H9 (cell line): ENCODE data around the gene ANKRD35. TPM values are rescaled to one million over a fixed set of nuclear protein-coding genes. Genes with fewer than 3 reads are reported as not detected.
A peak's percentile ranks its signal among the peaks of the same experiment; 100 is the strongest.

ENCODE experiments used
- DNase-seq: peaks from one replicate; pipeline ENCODE4 v3.0.0-alpha.2; 2017
- H2AFZ ChIP-seq: one replicate; pipeline ENCODE4 v1.6.1; 2013; ENCODE audit warnings: mild to moderate bottlenecking, low read length, control low read depth, moderate library complexity
- H2AK5ac ChIP-seq: 2 replicates; pipeline ENCODE4 v1.6.1; 2013; ENCODE audit warnings: low read length, control low read depth, mixed read lengths; ENCODE audit not compliant: insufficient read length
- H2BK120ac ChIP-seq: one replicate; pipeline ENCODE4 v1.6.1; 2013; ENCODE audit warnings: low read depth, mild to moderate bottlenecking, low read length, control low read depth, inconsistent platforms; ENCODE audit not compliant: poor library complexity, severe bottlenecking
- H2BK12ac ChIP-seq: 2 replicates; pipeline ENCODE4 v1.6.1; 2013; ENCODE audit warnings: low read length, control low read depth, mixed read lengths, low read depth; ENCODE audit not compliant: insufficient read length
- H2BK15ac ChIP-seq: 2 replicates; pipeline ENCODE4 v1.6.1; 2013; ENCODE audit warnings: low read depth, low read length, control low read depth
- H2BK20ac ChIP-seq: one replicate; pipeline ENCODE4 v1.6.1; 2013; ENCODE audit warnings: low read depth, mild to moderate bottlenecking, low read length, control low read depth, inconsistent platforms; ENCODE audit not compliant: poor library complexity, severe bottlenecking
- H2BK5ac ChIP-seq: 2 replicates; pipeline ENCODE4 v1.6.1; 2013; ENCODE audit warnings: low read length, control low read depth, mixed read lengths; ENCODE audit not compliant: insufficient read length
- H3K14ac ChIP-seq: 2 replicates; pipeline ENCODE4 v1.6.1; 2013; ENCODE audit warnings: low read length, control low read depth; ENCODE audit not compliant: insufficient read depth
- H3K18ac ChIP-seq: 2 replicates; pipeline ENCODE4 v1.6.1; 2013; ENCODE audit warnings: low read depth, mild to moderate bottlenecking, mixed read lengths, low read length, control low read depth; ENCODE audit not compliant: insufficient read length
- H3K23ac ChIP-seq: 2 replicates; pipeline ENCODE4 v1.6.1; 2013; ENCODE audit warnings: low read length, control low read depth, mixed read lengths, low read depth; ENCODE audit not compliant: insufficient read length
- H3K23me2 ChIP-seq: 2 replicates; pipeline ENCODE4 v1.6.1; 2013; ENCODE audit warnings: low read depth, mild to moderate bottlenecking, mixed read lengths, low read length, control low read depth; ENCODE audit not compliant: insufficient read length, poor library complexity, severe bottlenecking
- H3K27ac ChIP-seq: 2 replicates; pipeline ENCODE4 v1.5.1; 2013; ENCODE audit warnings: low read length, control low read depth, mixed read lengths, low read depth; ENCODE audit not compliant: insufficient read length
- H3K27me3 ChIP-seq: 2 replicates; pipeline ENCODE4 v1.6.1; 2013; ENCODE audit warnings: low read length, control low read depth, inconsistent platforms; ENCODE audit not compliant: insufficient read depth
- H3K4ac ChIP-seq: 2 replicates; pipeline ENCODE4 v1.6.1; 2013; ENCODE audit warnings: low read depth, mild to moderate bottlenecking, control low read depth, inconsistent platforms, low read length, moderate library complexity
- H3K4me1 ChIP-seq: 2 replicates; pipeline ENCODE4 v1.6.1; 2013; ENCODE audit warnings: low read length, control low read depth, inconsistent platforms; ENCODE audit not compliant: insufficient read depth
- H3K4me2 ChIP-seq: 2 replicates; pipeline ENCODE4 v1.6.1; 2013; ENCODE audit warnings: low read length, control low read depth, mixed read lengths; ENCODE audit not compliant: insufficient read length, insufficient read depth
- H3K56ac ChIP-seq: 2 replicates; pipeline ENCODE4 v1.6.1; 2013; ENCODE audit warnings: low read depth, mild to moderate bottlenecking, mixed read lengths, low read length, control low read depth; ENCODE audit not compliant: insufficient read length
- H3K79me1 ChIP-seq: 2 replicates; pipeline ENCODE4 v1.6.1; 2013; ENCODE audit warnings: low read depth, mild to moderate bottlenecking, moderate library complexity, low read length, control low read depth, inconsistent platforms; ENCODE audit not compliant: insufficient read depth, poor library complexity, severe bottlenecking
- H3K79me2 ChIP-seq: 2 replicates; pipeline ENCODE4 v1.6.1; 2013; ENCODE audit warnings: low read length, control low read depth, inconsistent platforms; ENCODE audit not compliant: insufficient read depth
- H3K9ac ChIP-seq: 2 replicates; pipeline ENCODE4 v1.6.1; 2013; ENCODE audit warnings: low read length, control low read depth, mixed read lengths; ENCODE audit not compliant: insufficient read length; ENCODE audit errors: extremely low read depth
- H3K9me3 ChIP-seq: one replicate; pipeline ENCODE4 v1.6.1; 2013; ENCODE audit warnings: low read depth, low read length, inconsistent platforms; ENCODE audit not compliant: control insufficient read depth
- H3T11ph ChIP-seq: one replicate; pipeline ENCODE4 v1.6.1; 2013; ENCODE audit warnings: mild to moderate bottlenecking, low read length, control low read depth, inconsistent platforms
- H4K20me1 ChIP-seq: one replicate; pipeline ENCODE4 v1.6.1; 2013; ENCODE audit not compliant: control insufficient read depth, insufficient read length, insufficient read depth
- H4K5ac ChIP-seq: 2 replicates; pipeline ENCODE4 v1.6.1; 2013; ENCODE audit warnings: low read depth, mild to moderate bottlenecking, mixed read lengths, low read length, control low read depth; ENCODE audit not compliant: insufficient read length
- H4K8ac ChIP-seq: replicated peaks from 2 replicates; pipeline ENCODE4 v1.6.1; 2013; ENCODE audit warnings: low read length, control low read depth, mixed read lengths, low read depth; ENCODE audit not compliant: insufficient read length
- H4K91ac ChIP-seq: 2 replicates; pipeline ENCODE4 v1.6.1; 2013; ENCODE audit warnings: low read depth, mild to moderate bottlenecking, moderate library complexity, mixed read lengths, low read length, control low read depth; ENCODE audit not compliant: insufficient read length
- H3K27ac Mint-ChIP-seq, 3 experiments: 2 replicates in 2 of 3; 3 replicates in 1 of 3; pipeline ENCODE4 v1.8.0; 2020 to 2021; ENCODE audit warnings: mixed read lengths in 3 of 3, mild to moderate bottlenecking in 1 of 3, moderate library complexity in 1 of 3
- H3K27me3 Mint-ChIP-seq: 2 replicates; pipeline ENCODE4 v1.8.0; 2021; ENCODE audit warnings: low read depth, mild to moderate bottlenecking, moderate library complexity, mixed read lengths
- H3K36me3 Mint-ChIP-seq, 3 experiments: 2 replicates in 2 of 3; 3 replicates in 1 of 3; pipeline ENCODE4 v1.8.0; 2020 to 2021; ENCODE audit warnings: low read depth in 3 of 3, mixed read lengths in 3 of 3; ENCODE audit not compliant: insufficient read depth in 1 of 3
- H3K4me1 Mint-ChIP-seq, 2 experiments: 2 replicates each; pipeline ENCODE4 v1.8.0; 2020; ENCODE audit warnings: mixed read lengths in 2 of 2
- H3K4me3 Mint-ChIP-seq, 2 experiments: 2 replicates in 1 of 2; 3 replicates in 1 of 2; pipeline ENCODE4 v1.8.0; 2020 to 2021; ENCODE audit warnings: mild to moderate bottlenecking in 2 of 2, mixed read lengths in 2 of 2, moderate library complexity in 1 of 2
- H3K9me3 Mint-ChIP-seq, 2 experiments: 2 replicates in 1 of 2; 3 replicates in 1 of 2; pipeline ENCODE4 v1.8.0; 2020; ENCODE audit warnings: mild to moderate bottlenecking in 2 of 2, mixed read lengths in 2 of 2, moderate library complexity in 1 of 2
- WGBS: extraction: QIAGEN DNeasy Blood & Tissue Kit; methylation state at CpG from one replicate; pipeline ENCODE4 v1.1.7; 2013; ENCODE audit warnings: missing lambda C conversion rate, low lambda C conversion rate, mixed read lengths; ENCODE audit not compliant: insufficient read length; ENCODE audit errors: extremely low coverage; 5-methylcytosine and 5-hydroxymethylcytosine counted together
- total RNA-seq: library from RNA; stranded (reverse); gene quantifications from 2 replicates; pipeline ENCODE4 v1.2.1, GENCODE V29; 2021
- TF ChIP-seq, protein P1 (sequence below): fragments of 200-600 bp; sonication (generic); conservative IDR thresholded peaks from 3 replicates; pipeline ENCODE4 v1.8.0; 2021; ENCODE audit warnings: antibody characterized with exemption, mild to moderate bottlenecking

Gene ANKRD35
- total RNA-seq, 1 experiment from 2014 or later = 0.28 TPM

DNA sequence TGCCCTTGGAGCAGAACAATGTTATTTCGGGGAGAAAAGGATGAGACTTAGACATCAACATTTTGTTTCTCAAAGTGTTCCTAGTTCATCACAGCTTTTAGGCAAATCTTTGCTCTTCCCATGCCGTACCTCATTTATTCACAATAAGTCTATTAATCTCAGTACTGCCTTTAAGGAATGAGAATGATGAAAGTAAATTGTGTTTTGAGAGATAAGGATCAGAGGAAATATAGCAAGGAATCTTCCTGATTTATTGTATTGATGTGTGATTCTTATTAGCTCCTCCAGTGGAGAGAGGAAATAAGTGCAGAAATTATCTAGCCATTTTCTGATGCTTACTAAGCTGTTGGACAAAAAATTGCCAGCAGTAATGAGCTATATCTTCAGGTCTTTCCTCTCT, 59.6 kb downstream of the ANKRD35 start:
- Histone ChIP-seq H2BK15ac (no peak overlapping the region), H3K4me1 (no peaks in the 10 kb centered on the region), H4K5ac (no peak overlapping the region), H3K79me1 (peaks cover 3% of the 10 kb centered on the region), H3K4me2 (no peak overlapping the region), H2BK5ac (no peak overlapping the region), H3K79me2 (peaks cover 3% of the 10 kb centered on the region; the same call in 1 of the 2 replicates), H2BK20ac (no peak overlapping the region), H4K20me1 (no peaks in the 10 kb centered on the region), H3T11ph (no peak overlapping the region), H3K27ac (no peak overlapping the region), H3K23me2 (peaks cover 7% of the 10 kb centered on the region), H2AK5ac (no peak overlapping the region), H4K91ac (no peak overlapping the region), H4K8ac (no peak overlapping the region), H2BK120ac (no peak overlapping the region), H2BK12ac (no peak overlapping the region), H3K56ac (no peak overlapping the region), H2AFZ (no peak overlapping the region), H3K27me3 (no peaks in the 10 kb centered on the region), H3K9ac (no peak overlapping the region), H3K4ac (no peak overlapping the region), H3K9me3 (no peaks in the 10 kb centered on the region), H3K23ac (no peak overlapping the region), H3K14ac (no peak overlapping the region), H3K18ac (no peak overlapping the region)
- H3K9me3 Mint-ChIP-seq = no peaks in the 10 kb centered on the region; a peak in 1 of 5 replicates
- DNase-seq = no peak
- H3K4me3 Mint-ChIP-seq = peak overlapping the region in 1 of 2 experiments; percentile 38; a peak in 1 of 5 replicates
- TF ChIP-seq, protein P1, sequence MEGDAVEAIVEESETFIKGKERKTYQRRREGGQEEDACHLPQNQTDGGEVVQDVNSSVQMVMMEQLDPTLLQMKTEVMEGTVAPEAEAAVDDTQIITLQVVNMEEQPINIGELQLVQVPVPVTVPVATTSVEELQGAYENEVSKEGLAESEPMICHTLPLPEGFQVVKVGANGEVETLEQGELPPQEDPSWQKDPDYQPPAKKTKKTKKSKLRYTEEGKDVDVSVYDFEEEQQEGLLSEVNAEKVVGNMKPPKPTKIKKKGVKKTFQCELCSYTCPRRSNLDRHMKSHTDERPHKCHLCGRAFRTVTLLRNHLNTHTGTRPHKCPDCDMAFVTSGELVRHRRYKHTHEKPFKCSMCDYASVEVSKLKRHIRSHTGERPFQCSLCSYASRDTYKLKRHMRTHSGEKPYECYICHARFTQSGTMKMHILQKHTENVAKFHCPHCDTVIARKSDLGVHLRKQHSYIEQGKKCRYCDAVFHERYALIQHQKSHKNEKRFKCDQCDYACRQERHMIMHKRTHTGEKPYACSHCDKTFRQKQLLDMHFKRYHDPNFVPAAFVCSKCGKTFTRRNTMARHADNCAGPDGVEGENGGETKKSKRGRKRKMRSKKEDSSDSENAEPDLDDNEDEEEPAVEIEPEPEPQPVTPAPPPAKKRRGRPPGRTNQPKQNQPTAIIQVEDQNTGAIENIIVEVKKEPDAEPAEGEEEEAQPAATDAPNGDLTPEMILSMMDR = no peak
- peaks cover 35 to 52% (median 52%) of the 10 kb centered on the region in 3 experiments for H3K36me3 Mint-ChIP-seq
- peaks cover 4% of the 10 kb centered on the region for H3K27me3 Mint-ChIP-seq
- H3K27ac Mint-ChIP-seq = no peak overlapping the region; a peak in 1 of 7 replicates
- peaks cover 7% of the 10 kb centered on the region in 2 experiments; a peak in 3 of 4 replicates for H3K4me1 Mint-ChIP-seq
- WGBS = no CpG with 5 or more reads among the region's 2 CpGs
